RPMI7951 (cell line): ENCODE results near the gene PITPNM1. TPM values are rescaled to one million over a fixed set of nuclear protein-coding genes. Genes with fewer than 3 reads are reported as not detected.

Experiments used
- DNase-seq: peaks from one replicate; pipeline ENCODE4 v3.0.0-alpha.2; 2012; ENCODE audit warnings: low read depth
- total RNA-seq: library from RNA; depleted of rRNA; stranded (reverse); fragments of >200 nt; shearing (Covaris generic); gene quantifications from 2 replicates; pipeline ENCODE4 v1.2.3, GENCODE V29; 2014

PITPNM1 gene
- total RNA-seq, 1 experiment from 2014 or later = 44.0 TPM

DNA sequence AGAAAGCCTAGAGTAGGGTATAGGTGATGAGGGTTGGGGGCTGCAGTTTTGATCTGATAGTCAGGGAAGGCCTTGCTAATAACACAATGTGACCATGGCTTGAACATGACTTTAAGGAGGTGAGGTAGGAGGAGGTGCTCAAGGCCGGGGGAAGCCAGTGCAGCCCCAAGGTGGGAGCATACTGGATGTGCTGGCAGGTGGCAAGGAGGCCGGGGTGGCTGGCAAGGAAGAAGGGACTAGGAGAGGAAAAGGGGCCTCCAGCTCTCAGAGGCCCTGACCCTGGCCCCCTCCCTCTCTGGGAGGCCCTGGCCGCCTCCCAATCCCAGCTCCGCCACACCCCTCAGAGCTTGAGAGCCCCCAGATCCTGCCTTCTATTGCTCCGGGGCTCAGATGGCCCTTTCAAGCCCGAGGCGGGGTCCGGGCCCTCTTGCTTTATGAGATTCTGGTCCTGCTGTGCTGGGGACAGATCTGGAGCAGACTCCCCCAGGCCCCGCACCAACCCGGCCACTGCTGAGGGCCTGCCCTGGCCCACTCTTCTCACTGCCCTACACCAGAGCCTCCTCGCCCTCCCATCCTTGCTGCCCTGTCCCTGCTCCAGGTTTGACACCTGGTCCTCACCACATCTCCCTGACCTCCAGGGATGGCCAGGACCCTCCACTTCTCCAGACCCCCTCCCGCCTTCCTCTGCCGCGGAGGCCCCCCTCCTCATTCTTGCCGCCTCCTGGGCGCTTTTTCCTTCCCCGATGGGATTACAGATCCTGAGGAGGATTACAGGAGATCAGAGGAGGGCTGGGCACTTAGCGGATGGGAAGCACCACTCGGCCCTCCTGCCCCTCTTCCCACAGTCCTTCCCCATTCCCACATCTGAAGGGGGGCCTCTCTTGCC, 1.8 kb downstream of the PITPNM1 start:
- no peak for DNase-seq

- DNase-seq = no peak
Measured at GRCh38 chr11:67502328-67502979, 2.7 kb downstream of the PITPNM1 start.

DNA sequence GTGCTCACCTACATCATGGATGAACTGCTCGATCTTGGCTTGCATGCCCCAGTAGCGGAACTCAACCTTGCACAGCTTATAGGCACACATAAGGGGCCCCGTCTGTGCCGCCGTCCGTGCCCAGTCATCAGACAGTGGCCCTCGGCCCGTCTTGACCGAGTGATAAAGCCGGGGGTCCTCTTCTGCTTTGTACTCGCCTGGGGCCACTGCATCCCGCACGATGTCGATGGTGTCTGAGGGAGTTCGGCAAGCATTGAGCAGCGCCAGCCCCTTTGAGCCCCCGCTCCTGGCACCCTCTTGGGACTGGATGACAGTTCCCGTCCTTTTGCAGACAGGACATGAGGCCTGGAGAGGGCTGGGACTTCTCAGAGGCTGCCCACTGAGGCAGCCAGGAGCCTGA, 3.3 kb downstream of the PITPNM1 start:
- DNase-seq = no peak

- no peak for DNase-seq
Measured at GRCh38 chr11:67500831-67501715, 4.1 kb downstream of the PITPNM1 start.

DNA sequence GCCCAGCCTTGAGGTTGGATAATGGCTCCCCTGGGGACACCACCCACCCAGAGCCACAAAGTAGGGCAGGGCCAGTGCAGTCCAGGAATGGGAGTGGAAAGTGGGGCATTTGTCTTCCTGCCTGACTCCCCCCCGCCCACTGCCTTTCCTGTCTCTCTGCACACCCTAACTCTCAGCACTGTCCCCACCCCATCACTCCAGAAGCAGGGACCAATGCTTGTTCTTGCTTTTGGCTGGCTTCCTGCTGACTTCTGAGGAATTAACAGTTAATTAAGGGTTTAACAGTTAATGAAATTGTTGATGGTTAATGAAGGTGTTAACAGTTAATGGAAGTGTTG, 4.7 kb downstream of the PITPNM1 start:
- no peak for DNase-seq

GRCh38 chr11:67499808-67500483, 5.2 kb downstream of the PITPNM1 start:
- DNase-seq = no peak

- DNase-seq = no peak
Measured at GRCh38 chr11:67498544-67498972, 6.6 kb downstream of the PITPNM1 start.

DNA sequence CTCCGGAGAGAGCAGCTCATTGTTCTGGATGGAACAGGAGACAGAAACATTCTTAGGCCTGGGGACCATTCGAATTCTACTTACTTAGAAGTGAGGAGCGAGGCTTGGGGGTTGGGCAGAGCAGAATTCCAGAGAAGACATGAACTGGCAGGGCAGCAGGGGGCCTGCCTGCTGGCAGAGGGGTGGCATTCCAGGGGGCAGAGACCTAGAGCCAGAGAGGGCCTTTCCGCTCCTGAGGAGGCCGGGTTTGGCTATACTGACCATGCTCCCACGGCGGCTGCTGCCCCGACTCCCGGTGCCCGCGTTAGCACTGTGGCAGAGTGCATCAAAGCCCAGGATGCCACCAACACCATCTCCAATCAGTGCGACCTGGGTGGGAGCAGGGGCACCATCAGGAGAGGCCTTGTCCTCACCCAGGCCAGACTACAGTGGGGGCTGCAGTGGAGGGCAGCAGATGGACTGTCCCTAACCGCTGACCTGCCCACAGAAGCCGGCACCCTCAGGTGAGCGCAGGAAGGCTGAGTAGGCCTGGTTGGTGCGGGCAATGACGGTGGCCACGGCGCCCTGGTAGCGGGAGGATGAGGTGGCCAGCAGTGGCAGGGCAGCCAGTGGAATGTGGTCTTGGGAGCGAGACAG, 7.4 kb downstream of the PITPNM1 start:
- no peak for DNase-seq

GRCh38 chr11:67496113-67496512, 9.1 kb downstream of the PITPNM1 start:
- DNase-seq = no peak

- DNase-seq = no peak
Measured at GRCh38 chr11:67495234-67496005, 9.7 kb downstream of the PITPNM1 start.

DNA sequence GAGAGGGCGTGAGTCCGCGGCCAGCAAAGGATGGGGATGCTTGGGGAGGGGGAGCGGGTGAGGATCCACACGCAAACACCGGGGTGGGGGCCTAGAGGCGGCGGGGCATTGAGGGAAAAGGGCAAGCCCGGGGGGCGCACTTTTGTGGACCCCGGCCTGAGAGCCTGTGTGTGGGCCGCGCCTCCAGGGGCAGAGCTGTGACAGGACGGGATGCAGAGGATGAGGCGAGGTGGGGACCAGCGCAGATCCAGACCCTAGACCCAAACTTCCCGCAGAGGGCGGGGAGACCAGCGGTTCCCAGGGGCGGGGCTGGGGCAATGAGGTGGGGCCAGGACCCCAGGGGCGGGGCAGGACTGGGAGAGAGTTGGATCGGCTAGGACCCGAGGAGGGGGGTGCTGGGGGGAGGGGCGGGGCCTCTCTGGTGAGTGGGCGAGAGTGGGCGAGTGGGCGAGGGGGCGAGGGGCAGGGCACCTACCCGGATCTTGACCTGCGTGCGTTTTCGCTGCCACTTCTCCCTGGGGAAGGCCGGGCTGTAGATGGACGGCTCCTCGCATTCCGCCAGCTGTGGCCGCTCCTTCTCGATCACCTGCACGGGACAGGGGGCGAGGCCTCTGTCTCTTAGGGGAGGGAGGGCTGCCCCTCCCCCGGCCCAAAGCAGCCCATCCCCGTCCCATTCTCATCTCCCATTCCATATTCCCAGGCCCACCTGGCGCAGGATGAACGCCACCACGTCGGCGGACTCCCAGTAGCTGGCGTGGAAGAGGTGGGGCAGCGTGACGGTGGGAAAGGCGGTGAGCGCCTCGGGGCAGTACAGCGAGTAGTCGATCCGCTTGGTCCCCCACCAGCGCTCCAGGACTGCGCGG, 10.6 kb downstream of the PITPNM1 start:
- DNase-seq = no peak

DNA sequence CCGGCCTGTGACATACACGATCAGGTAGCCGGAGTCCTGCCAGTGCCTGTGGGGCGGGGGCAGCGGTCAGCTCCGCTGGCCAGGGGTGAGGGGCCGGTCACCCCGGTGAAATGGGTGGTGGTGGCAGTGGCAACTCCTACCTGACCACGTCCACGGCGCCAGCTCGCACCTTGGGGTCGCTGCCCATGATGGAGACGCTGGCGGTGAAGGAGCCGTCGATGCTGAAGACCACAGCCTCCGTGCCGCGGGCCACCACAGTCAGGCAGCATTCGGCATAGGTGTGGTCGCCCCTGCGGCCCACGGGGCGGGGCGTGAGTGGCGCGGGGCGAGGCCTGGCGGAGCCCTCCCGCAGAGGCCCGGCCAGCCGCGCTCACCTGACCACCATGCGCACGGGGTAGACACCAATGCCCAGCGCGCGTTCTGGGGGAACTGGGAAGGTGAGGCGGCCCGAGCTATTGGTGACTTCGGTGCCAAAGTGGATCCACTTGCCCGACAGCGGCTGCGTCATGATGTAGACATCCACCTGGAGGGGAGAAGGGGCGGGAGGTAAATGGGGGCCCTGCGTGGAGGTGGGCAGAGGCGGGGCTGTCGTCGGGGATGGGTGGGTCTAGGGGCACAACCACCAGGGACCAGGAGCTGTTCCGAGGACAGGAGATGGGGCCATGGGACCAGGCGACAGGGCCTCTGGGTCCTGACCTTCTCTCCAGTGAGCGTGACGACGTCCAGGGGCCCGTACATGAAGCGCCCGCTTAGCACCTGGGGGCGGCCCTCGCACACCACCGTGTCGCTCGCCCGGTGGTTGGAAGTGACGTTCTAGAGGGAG, 11.4 kb downstream of the PITPNM1 start:
- no peak for DNase-seq

DNA sequence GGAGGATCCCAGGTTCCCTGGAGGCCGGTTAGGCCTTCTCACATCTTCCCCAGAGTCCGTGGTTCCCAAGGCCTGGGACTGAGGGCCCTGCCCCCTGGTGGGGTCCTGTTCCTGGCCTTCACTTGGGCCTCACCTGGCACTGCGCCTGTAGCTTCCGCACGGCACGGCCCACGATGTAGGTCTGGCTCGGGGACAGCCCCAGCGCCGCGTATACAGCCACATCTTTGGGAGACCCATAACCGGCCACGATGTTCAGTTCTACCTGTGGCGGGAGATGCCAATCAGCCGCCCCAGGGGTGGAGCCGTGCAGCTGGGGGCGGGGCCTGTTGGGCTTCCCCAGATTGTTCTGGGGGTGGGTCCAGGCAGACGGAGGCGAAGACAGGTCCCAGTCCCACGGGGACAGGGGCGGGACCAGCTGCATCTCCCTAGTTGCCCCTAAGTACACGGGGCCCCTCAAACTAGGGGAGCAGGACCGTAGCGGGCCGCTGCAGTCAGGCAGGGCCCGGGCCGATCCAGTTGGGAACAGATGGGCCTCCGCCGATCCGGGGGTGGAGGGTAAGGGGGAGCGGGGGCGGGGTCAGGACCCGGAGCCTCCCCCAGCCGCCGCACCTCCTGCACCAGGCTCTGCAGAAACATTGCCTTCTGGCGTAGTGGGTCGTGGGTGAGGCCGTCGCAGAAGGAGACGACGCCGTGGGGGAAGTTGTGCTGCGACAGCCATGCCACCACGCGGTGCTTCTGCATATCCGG, 12.2 kb downstream of the PITPNM1 start:
- no peak for DNase-seq

- no peak for DNase-seq
Measured at GRCh38 chr11:67492069-67492727, 13.0 kb downstream of the PITPNM1 start.

DNA sequence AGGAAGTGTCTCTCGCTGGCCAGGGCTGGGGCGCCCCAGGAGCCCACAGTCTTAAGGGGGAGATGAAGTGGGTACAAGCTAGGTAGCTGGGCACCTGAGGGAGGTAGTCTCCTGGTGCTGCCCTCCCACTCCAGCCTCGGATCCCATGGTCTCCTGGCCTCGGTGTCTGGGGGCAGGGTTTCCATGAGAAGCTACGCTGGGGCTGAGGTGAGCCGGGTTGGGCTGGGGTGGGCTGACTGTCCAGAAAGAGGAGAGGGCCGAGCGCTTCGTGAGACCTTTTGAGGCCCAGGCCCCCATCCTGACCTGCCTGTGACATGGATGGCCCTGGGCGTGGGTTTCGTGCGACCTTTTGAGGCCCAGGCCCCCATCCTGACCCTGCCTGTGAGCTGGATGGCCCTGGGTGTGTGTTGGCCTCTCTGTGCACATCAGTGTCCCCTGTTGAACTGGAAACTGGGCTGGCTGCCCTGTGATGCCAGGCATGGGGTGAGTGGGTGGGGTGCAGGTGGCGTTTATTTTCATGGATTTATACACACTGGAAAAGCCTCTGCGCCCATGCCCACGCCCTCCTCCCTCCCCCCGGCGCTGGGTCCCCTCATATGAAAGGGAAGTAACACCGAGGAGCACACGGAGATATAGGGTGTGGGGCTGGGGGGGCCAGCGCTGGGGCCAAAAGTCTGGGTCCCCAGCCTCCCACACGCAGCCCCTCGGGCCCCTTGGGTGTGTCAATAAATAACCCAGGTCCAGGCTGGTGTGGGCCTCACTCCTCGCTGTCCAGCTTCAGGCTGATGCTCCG, 13.7 kb downstream of the PITPNM1 start:
- DNase-seq = no peak

GRCh38 chr11:67490727-67491065, 14.5 kb downstream of the PITPNM1 start:
- no peak for DNase-seq
